IMR-90 (cell line): ENCODE data around the gene ABCB1.

ENCODE experiments used
- CTCF ChIP-seq: conservative IDR thresholded peaks from 2 replicates; pipeline ENCODE4 v1.5.1; 2012; ENCODE audit warnings: mild to moderate bottlenecking, low read depth, low read length, improper control_type of control experiment
- ELK1 ChIP-seq: fragments of 150-350 bp; IDR thresholded peaks from 2 replicates; pipeline ENCODE4 v1.6.1; 2016; ENCODE audit warnings: low read depth, mild to moderate bottlenecking, low read length, moderate library complexity, borderline replicate concordance
- FOS ChIP-seq: fragments of 150-350 bp; IDR thresholded peaks from 2 replicates; pipeline ENCODE4 v1.6.1; 2016; ENCODE audit warnings: low read depth, low read length
- MAFK ChIP-seq: IDR thresholded peaks from 2 replicates; pipeline ENCODE4 v1.6.1; 2012; ENCODE audit warnings: low read depth, low read length, improper control_type of control experiment
- MAZ ChIP-seq: IDR thresholded peaks from 2 replicates; pipeline ENCODE4 v1.6.1; 2012; ENCODE audit warnings: low read depth, mild to moderate bottlenecking, low read length, improper control_type of control experiment, moderate library complexity, borderline replicate concordance
- NFE2L2 ChIP-seq: fragments of 150-350 bp; IDR thresholded peaks from 2 replicates; pipeline ENCODE4 v1.6.1; 2016; ENCODE audit warnings: low read depth, mild to moderate bottlenecking, low read length
- POLR2A ChIP-seq: IDR thresholded peaks from 2 replicates; pipeline ENCODE4 v1.6.1; 2012; ENCODE audit warnings: mild to moderate bottlenecking, low read depth, low read length
- RAD21 ChIP-seq: IDR thresholded peaks from 2 replicates; pipeline ENCODE4 v1.6.1; 2012; ENCODE audit warnings: low read length, improper control_type of control experiment
- RCOR1 ChIP-seq: IDR thresholded peaks from 2 replicates; pipeline ENCODE4 v1.6.1; 2012; ENCODE audit warnings: mild to moderate bottlenecking, low read length, improper control_type of control experiment; ENCODE audit not compliant: insufficient replicate concordance
- RFX5 ChIP-seq: IDR thresholded peaks from 2 replicates; pipeline ENCODE4 v1.8.0; 2012; ENCODE audit warnings: low read depth, mild to moderate bottlenecking, low read length, moderate library complexity
- SMC3 ChIP-seq: fragments of 150-350 bp; IDR thresholded peaks from 2 replicates; pipeline ENCODE4 v1.6.1; 2016; ENCODE audit warnings: low read depth, mild to moderate bottlenecking, antibody characterized with exemption, low read length, moderate library complexity
- USF2 ChIP-seq: fragments of 150-350 bp; IDR thresholded peaks from 2 replicates; pipeline ENCODE4 v1.6.1; 2017; ENCODE audit warnings: mild to moderate bottlenecking, antibody characterized with exemption, low read length, low read depth

GRCh38 chr7:87589631-87590030 lies 11.1 kb downstream of the ABCB1 start:
- TF ChIP-seq CTCF (no peak), ELK1 (no peak), MAZ (no peak), USF2 (no peak), RFX5 (no peak), POLR2A (no peak), FOS (no peak), MAFK (no peak), RCOR1 (no peak), RAD21 (no peak), SMC3 (no peak), NFE2L2 (no peak)
